GM21528 (cell line): Measurements from ENCODE around the gene NDUFS2.

Experiments used
- ATAC-seq: cut with Tn5 transposase; IDR thresholded peaks from one replicate; pipeline ENCODE4 v1.9.1; 2021; ENCODE audit warnings: mild to moderate bottlenecking, moderate library complexity; ENCODE audit not compliant: unreplicated experiment, low FRiP score

Gene NDUFS2

GRCh38 chr1:161201836-161202712, at the start of gene NDUFS2:
Gene NDUFS2, plus strand, starts transcription at chr1:161202367. Its CDS starts 19 bp downstream, at chr1:161202386.
- peak; percentile 93 for ATAC-seq

GRCh38 chr1:161153176-161153575, 49.0 kb upstream of the NDUFS2 start:
- ATAC-seq = no peak

GRCh38 chr1:161153682-161154337, 48.4 kb upstream of the NDUFS2 start, which contains the start of gene UFC1:
Gene UFC1, plus strand, starts transcription at chr1:161153978. Its CDS starts 20 bp downstream, at chr1:161153998.
- ATAC-seq = peak; percentile 80

- ATAC-seq = no peak
Measured at GRCh38 chr1:161157867-161158266, 44.3 kb upstream of the NDUFS2 start.

- peak; percentile 10 for ATAC-seq
Measured at GRCh38 chr1:161158316-161159010, 43.7 kb upstream of the NDUFS2 start.

GRCh38 chr1:161159087-161159912, 42.9 kb upstream of the NDUFS2 start, which contains the start of gene USP21:
Gene USP21, plus strand, starts transcription at chr1:161159500. Its CDS starts 1,141 bp downstream, at chr1:161160641.
- ATAC-seq = peak; percentile 59

- ATAC-seq = peak; percentile 3
Measured at GRCh38 chr1:161159913-161160243, 42.3 kb upstream of the NDUFS2 start.

GRCh38 chr1:161160671-161161145, 41.5 kb upstream of the NDUFS2 start:
- no peak for ATAC-seq

GRCh38 chr1:161161652-161162051, 40.5 kb upstream of the NDUFS2 start:
- ATAC-seq = no peak

GRCh38 chr1:161162052-161162451, 40.1 kb upstream of the NDUFS2 start:
- no peak for ATAC-seq

GRCh38 chr1:161162806-161163205, 39.4 kb upstream of the NDUFS2 start:
- no peak for ATAC-seq

- no peak for ATAC-seq
Measured at GRCh38 chr1:161163793-161164192, 38.4 kb upstream of the NDUFS2 start.

- no peak for ATAC-seq
Measured at GRCh38 chr1:161164901-161165610, 37.1 kb upstream of the NDUFS2 start.

- ATAC-seq = peak; percentile 89
Measured at GRCh38 chr1:161165742-161166668, 36.2 kb upstream of the NDUFS2 start, which contains the start of gene PPOX. Gene PPOX, plus strand, starts transcription at chr1:161166426. Its CDS starts 422 bp downstream, at chr1:161166848.

- ATAC-seq = peak; percentile 9
Measured at GRCh38 chr1:161166669-161167548, 35.3 kb upstream of the NDUFS2 start.

- no peak for ATAC-seq
Measured at GRCh38 chr1:161168906-161169305, 33.3 kb upstream of the NDUFS2 start.

GRCh38 chr1:161171191-161171590, 31.0 kb upstream of the NDUFS2 start:
- ATAC-seq = no peak
